HG03442 (cell line): ENCODE results near the gene KAZN.

Experiments used
- ATAC-seq: cut with Tn5 transposase; IDR thresholded peaks from one replicate; pipeline ENCODE4 v1.9.1; 2021; ENCODE audit warnings: mild to moderate bottlenecking, moderate library complexity; ENCODE audit not compliant: unreplicated experiment

The KAZN gene

DNA sequence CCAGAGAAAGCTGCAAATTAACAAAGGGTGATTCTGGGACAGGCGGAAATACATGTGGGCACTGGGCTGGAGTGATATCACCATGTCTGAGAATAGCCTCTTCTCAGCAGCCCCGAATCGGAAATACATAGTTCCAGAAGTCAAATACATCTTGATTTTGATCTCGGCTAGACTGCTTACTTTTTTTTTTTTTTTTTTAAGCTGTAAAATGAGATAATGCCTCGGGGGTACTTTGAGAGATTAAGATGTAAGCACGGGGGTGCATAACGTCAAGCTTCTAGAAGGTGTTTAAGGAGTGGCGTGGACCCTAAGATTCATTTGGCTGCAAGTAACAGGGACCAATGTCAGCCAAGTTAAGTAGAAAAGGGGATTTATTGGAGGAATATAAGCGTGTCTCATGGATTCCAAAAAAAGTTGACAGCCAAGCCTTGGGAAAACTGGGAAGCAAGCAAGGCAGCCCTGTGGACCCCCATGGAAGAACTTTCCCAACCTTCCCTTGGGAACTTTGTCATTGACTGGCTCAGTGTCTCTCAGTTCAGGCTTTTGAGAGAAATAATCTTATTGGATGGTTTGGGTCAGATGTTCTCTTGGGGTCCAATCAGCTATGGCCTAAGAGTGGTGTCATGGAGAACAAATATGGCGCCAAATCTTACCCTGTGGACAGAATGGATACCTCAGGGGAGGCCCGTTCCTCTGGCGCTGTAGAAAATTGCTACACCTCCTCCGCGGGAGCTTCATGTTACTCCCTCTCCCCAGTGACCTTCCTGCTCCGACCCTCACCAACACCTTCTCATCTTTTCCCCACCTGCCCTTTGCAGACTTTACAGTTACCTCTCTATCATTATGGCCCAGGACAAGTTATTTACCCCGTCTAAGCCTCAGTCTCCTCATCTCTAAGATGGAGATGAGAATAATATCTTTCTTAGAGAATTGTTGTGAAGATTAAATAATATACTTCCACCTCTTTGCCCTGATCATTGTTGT lies 186.6 kb downstream of the KAZN start:
- ATAC-seq = no peak

DNA sequence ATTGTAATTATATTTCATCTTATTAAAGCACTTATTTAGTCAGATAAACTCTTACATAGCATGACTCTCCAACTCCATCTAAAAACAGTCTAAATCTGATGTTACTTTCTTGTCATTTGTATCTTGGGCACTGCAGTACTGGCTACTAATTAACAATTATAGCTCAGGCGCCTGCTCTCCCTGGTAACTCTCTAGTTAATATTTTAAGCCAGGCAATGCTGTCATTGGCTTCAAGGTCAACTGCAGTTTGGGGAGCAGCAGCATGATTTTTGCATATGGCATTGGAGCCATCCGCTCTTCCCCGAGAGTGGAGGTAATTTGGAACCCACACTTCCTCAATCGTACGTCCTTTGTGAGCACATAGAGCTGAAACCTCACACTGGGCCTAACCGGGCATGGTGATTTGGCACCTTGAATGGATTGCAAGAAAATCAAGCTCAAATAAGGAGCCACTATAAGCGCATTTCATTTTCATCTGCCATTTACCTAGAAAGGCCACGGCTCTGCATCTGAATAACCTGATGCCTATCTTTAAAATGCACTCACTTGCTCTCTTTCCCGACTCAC lies 187.7 kb downstream of the KAZN start:
- no peak for ATAC-seq

DNA sequence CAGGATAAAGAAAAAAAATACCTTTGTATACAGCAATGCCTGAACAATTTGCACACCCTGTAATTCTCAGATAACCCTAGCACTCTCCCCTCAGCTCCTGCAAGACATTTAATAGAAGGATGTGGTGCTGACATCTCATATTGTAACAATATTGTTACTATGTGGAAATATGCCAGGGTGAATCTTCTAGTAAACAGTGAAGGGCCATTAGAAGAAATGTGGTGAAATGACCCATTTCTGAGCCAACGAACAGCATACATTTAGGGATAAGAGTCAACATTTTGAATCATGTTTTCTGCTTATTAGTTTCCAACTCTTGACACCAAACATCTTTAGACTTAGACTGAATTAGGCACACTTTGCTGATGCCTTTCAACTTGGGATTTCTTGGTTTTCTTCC lies 188.2 kb downstream of the KAZN start:
- no peak for ATAC-seq

DNA sequence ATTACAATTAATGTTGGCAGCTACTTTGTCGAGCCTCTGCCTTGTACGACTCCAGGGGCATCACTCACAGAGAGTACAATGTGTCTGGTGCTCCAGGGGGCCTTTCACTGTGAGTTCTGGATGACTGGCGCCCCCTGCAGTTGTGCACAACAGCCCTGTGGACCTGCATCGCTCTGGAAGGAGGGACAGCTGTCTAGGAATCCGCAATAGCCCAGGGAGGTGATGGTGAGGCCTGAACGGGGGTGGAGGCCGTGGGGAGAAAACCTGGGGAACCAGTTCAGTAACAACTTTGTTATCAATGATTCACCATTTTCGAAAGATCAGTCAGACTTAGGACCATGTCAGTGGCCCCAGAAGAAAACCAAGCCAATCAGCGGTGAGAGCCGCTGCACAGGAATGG lies 189.1 kb downstream of the KAZN start:
- no peak for ATAC-seq

DNA sequence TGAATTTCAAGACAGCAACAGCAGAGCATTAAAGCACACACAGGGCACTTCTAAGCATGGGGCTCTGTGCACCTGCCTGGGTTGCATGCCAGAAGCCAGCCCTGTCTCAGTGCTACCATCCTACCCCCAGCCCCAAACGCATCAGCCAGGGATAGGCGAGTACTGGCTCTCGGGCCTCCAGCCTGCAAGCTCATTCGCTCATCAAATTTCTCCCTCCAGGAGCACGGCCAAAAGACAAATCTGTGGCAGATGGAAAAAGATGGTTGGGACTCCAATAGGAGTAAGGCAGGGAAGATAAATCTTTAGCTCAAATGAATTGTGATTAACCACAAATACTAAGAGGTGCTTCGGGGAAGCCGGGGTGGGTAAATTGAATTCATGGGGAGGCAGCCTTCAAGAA lies 189.6 kb downstream of the KAZN start:
- ATAC-seq = no peak

DNA sequence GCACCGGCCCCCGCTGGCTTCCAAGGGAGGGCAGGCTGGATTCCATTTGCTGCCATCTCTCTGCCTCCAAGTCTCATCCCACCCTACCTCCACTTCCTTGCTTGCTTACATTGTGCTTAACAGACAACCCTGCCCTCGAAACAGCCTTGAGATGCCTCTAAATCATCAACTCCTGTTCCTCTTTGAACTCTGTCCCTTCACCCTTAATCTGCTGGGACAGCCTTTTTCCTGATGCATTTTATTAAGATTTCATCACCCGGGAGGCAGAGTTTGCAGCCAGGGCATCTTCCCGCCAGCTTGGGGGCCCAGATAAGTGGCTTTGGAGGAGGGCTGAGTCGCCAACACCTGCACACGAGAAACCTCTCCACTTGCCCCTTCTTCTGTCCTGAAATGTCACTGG lies 192.5 kb downstream of the KAZN start:
- ATAC-seq = no peak

DNA sequence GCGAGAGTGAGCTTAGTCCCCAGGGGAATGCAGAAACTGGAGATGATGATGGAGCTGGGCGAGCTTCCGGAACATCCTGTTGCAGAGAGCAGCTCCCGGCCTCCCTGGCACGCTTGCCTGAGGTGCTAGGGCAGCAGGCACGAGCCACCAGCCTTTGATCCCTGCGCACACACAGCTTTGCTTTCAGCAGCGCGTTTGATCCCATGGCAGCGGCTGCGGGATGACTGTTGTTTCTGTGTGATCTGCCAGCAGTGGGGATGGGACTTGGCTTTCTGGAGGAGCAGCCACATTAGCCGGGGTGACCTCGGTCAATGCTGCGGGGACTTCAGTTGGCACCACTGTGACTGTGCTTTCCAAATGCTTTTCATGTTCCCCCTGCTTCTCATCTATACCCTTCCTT lies 193.2 kb downstream of the KAZN start:
- ATAC-seq = no peak

DNA sequence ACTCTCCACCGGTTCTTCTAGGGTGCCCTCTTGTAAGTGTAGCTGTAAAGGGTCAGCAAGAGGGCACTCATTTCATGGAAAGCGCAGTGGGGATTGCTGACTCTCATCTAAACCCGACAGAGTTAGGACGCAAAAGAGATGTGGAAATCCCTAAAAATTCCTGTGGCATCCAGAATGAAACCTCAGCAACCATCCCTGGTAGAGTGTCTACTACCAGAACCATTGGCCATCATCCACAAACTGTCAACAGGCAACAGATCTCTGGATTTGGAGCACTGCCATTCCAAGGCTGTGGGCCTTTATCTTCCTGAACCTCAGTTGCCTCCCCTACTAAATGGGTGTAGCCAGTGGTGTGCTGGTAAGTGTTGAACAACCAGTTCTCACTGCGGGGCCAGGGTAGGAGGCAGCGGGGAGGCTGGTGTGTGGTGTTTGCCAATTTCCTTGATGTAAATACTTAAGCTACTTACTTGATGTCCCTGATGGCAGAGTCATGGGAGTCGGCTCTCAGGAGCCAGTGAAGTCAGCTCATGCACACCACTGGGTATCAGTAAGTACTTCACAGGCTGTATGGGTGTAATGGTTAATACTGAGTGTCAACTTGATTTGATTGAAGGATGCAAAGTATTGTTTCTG lies 195.8 kb downstream of the KAZN start:
- ATAC-seq = no peak

DNA sequence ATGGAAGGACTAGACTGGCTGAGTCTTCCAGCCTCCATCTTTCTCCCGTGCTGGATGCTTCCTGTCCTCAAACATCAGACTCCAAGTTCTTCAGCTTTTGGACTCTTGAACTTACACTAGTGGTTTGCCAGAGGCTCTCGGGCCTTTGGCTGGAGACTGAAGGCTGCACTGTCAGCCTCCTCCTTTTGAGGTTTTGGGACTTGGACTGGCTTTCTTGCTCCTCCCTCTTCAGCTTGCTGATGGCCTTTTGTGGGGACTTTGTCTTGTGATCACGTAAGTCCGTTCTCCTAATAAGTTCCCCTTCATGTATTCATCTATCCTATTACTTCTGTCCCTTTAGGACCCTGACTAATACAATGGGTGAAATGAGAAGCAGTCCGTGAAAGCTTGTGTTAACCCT lies 196.4 kb downstream of the KAZN start:
- no peak for ATAC-seq

DNA sequence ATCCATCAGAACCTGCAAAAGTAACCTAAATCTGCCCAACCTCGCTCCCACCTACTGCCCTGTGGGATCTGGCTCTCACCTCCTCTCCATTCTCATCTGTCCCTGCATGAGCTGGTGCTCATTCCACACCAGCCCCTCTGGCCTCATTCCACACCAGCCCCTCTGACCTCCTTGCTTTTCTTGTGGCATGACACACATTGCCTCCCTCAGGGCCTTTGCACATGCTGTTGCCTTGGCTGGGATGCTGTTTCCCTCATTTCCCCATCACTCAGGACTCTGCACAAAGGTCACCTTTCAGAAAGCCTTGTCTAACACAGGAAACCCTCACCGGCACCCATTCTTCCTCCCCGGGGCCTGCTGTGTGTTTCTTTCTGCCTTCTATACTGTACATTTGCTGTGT lies 197.1 kb downstream of the KAZN start:
- no peak for ATAC-seq

DNA sequence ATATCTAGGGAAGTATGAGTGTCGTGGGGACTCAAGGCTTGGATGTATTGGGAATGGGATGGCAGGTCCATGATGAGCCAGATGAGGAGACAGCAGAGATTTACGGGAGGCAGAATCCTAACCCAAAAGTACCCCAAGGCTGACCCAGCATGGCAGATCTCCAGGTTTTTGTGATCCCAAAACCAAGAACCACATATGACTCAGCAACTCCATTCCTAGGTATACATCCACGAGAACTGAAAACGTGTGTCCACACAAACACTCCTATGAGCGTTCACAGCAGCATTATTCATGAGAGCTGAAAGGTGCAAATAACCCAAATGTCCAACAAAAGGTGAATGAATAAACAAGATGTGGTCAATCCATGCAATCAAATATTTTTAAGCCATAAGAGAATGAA lies 201.5 kb downstream of the KAZN start:
- no peak for ATAC-seq

DNA sequence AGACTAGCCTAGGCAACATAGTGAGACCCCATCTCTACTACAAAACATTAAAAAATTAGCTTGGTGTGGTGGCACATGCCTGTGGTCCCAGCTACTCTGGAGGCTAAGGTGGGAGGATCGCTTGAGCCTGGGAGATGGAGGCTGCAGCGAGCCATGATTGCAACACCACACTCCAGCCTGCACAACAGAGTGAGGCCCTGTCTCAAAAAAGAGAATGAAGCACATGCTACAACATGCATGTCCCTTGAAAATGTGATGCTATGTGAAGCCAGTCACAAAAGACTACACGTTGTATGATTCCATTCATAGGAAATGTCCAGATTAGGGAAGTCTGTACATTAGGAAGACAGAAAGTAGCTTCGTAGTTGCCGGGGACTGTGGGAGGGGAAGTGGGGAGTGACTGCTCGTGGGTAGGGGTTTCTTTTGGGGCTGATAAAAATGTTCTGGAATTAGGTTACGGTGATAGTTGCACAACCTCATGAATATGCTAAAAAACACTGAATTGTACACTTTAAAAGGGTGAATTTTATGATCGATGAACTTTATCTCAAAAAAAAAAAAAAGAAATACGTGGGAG lies 202.1 kb downstream of the KAZN start:
- no peak for ATAC-seq

DNA sequence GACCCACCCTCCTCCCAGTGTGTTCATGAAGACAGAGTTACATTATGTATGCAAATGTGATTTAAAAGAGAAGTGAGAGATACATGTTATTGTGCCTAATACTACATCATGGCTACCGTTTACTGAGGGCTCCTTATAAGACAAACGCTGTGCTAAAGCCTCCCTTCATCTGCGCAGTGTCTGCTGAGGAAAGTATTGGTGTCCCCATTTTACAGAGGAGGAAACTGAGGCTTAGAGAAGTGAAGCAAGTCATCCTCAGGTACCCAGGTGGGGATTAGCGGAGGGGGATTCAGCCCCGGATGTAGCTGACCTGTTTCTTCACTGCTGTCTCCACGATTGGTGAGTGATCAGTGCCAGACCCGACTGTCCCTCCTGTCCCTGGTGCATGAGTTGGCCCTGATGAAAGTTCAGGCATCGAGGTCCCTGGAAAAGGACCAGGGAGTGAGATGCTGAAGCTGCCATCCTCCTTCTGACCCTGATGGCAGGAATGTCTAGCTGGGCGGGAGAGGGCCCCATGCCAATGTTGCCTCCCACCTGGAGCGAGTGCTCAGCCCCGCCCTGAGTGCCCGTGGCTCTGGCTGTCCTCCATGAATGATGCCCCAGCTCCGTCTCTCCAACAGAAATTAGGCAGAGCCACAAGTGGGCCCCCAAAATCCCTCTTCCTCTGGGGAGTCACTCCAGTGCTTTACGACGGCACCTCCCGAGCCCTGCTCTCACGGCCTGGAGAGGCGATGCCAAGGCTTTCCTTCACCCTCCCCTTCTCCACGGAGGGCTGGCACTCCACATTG lies 204.7 kb downstream of the KAZN start:
- ATAC-seq = no peak

DNA sequence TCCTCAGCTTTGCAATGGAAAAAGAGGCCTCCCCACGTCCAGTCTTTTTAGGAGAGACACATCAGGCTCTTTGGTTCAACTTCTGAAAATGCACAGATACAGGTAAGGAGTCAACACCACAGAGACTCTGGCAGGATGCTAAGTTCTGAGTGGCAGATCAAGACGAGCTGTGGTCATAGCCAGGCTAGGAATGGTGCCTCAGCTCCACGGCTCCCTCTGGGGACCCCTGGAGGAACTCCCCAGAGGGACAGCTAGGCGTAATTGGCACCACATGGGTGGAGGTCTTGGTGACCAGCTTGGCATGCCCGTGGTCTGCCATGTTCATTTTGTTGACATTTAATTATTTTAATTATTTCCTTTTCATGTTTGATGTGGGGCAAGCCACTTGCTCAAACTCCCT lies 206.1 kb downstream of the KAZN start:
- ATAC-seq = no peak

DNA sequence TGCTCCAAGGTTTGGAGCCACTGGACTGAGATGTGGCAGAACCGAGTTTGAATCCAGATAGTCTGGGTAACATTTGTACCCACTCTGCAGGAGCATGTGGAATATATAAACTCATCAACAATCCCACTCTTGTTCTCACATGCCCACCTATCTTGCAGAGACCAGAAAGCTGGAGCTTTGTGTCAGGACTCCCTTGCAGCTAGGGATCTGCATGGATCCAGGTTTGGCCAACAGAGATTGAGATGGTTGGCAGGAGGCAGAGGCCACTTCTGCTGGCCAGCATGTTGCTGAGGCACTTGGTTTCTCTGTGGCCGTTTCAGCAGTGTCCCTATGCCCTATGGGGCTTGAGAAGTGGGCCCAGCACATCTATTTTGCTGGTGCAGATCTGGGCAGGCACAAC lies 208.3 kb downstream of the KAZN start:
- no peak for ATAC-seq

DNA sequence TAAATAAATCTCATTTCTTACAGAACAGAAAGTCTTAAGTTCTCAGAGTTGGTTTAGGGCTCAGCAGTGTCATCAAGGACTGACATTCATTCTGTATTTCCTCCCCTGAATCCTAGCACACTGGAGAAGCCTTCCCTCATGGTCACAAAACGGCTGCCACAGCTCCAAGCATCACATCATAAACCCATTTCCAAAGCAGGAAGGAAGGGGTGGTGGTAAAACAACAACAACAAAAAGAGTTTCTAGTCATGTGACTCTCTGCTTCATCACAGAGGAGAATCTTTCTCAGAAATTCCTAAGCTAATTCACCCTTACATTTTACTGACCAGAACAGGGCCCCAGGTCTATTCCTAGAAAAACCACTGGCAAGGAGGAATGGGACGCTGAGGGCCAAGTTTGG lies 210.3 kb downstream of the KAZN start:
- ATAC-seq = no peak

DNA sequence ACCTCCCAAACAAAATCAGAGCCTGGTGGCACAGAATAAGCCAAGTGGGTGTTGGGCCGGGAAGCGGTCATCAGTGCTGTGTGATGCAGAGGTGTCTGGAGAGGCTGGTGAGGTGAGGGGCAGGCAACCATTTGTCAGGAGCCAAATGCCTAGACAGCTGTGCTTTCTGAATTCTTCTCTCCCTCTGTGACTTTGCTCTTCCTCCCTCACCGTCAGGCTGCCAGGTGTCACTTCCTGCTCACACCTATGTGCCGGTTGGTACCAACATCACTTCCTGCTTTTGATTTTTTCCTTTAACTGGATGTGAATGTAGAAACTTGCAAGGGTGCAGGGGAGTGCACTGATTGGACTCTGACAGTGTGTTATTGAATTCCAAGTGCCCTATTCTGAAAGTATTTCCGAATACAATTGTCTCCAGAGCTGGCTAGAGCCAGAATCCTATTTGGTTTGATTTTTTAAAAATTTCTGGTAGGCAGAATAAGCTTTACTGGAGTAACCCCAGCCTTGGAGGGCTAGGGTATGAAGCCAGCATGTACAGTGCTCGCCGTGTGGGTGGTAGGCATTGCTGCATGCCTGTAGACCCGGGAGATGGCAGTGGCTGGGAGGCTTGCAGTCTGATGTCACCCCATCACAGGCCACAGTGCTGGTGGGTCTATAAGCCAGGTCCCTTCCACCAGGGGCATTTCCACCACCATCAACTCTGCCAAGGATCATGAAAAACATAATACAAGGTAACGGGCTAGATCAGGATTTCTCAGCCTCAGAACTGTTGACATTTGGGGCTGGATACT lies 210.9 kb downstream of the KAZN start:
- no peak for ATAC-seq

DNA sequence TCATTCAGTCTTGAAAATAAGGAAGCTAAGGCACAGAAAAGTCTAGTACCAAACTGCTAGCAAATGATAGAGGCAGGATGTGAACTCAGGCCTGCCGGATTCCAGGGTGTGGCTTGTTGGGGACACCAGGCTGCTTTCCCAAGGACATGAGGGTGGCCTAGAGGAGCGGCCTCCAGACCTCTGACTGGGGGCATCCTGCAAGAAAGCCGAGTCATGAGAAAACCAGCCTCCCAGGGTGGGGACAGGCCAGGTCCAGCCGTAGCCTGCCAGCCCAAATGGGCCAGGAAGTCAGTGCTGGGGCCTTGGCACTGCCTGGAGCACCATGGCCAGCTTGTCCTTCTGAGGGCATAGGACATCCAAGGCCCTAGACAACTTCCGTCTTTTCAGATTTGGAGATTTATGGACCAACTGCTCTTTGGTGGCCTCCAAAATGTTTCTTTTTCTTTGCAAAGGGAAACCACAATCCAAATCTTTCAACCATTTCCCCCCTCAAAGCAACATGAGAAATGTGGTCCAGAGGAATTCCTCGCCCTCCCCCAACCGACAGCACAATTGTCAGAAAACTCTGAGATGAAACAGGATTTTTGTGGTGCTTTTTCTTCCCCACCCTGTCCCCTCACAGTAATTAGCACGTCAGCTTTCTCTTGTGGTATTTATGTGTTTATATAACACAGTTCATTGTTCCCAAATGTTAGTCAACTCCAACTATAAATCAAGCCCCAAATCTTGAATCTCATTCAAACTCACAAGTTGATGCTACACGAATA lies 212.3 kb downstream of the KAZN start:
- ATAC-seq = no peak

DNA sequence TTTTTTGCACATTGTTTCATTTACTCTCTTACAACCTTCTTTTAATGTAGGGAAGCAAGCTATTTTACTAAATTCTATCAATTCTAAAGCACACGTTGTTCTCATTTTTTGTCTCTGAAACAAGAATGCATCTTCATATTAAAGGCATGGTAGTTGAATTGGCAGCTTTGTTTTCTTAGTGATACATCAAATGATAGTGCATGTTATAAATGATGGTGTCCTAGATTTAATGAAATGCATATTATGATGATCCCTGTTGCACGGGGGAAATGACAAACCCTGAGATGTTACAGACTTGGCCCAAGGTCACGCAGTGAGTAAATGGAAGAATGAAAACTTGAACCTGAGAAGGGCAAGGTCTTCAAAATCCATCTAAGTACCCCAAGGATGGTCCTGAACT lies 213.1 kb downstream of the KAZN start:
- ATAC-seq = no peak
